Mucosa of descending colon (tissue), 3 donors: ENCODE results near the gene GRK3. TPM values are rescaled to one million over a fixed set of nuclear protein-coding genes. Genes with fewer than 3 reads are reported as not detected.

Experiments used
- ATAC-seq: fragments of 200-7000 bp; cut with Tn5 transposase; one replicate; pipeline ENCODE4 v1.9.1; 2020; ENCODE audit warnings: mild to moderate bottlenecking, moderate library complexity
- DNase-seq, 3 donors: peaks; one replicate each; pipeline ENCODE4 v3.0.0-alpha.2; 2020
- H3K36me3 ChIP-seq: fragments of 200-600 bp; one replicate; pipeline ENCODE4 v1.8.0; 2021; ENCODE audit warnings: low read depth, mild to moderate bottlenecking
- H3K4me1 ChIP-seq: fragments of 200-600 bp; one replicate; pipeline ENCODE4 v1.8.0; 2021; ENCODE audit warnings: low read depth, mild to moderate bottlenecking
- H3K4me3 ChIP-seq: fragments of 200-600 bp; one replicate; pipeline ENCODE4 v1.8.0; 2021; ENCODE audit warnings: mild to moderate bottlenecking
- H3K9me3 ChIP-seq: fragments of 200-600 bp; one replicate; pipeline ENCODE4 v1.8.0; 2021; ENCODE audit warnings: mild to moderate bottlenecking
- intact Hi-C, 2 donors: fragments of 100-400 bp; cut with DNase I in 1 of 2; cut with micrococcal nuclease in 1 of 2; formaldehyde crosslinking; loops; one replicate each; pipeline versions ENCODE4 v1.11.0 to v1.11.1; 2022; cut with DNase I, micrococcal nuclease
- total RNA-seq, 3 donors: library from RNA; stranded (reverse); fragmentation: NEBNext Ultra II Directional in 2 of 3; extraction: Animal tissue kit (Norgen Biotek cat#: 25700) in 2 of 3; gene quantifications; one replicate each; pipeline versions ENCODE4 v1.2.1 to v1.2.4, GENCODE V29; 2021 to 2023
- TF ChIP-seq, protein P1 (sequence below): fragments of 200-600 bp; IDR thresholded peaks from one replicate; pipeline ENCODE4 v1.8.0; 2022; ENCODE audit warnings: antibody characterized with exemption, mild to moderate bottlenecking
- donor health status: DM: no; HTN: no; CAD: no; lungs with moderate emphysema.
- donor health status: DM: no; HTN: no; CAD: no.
- donor health status: DM: no; HTN: yes; CAD: no.

GRK3 gene
- total RNA-seq, 3 donors from 2014 or later, result 2.1 to 16.1 (median 3.2) TPM

DNA sequence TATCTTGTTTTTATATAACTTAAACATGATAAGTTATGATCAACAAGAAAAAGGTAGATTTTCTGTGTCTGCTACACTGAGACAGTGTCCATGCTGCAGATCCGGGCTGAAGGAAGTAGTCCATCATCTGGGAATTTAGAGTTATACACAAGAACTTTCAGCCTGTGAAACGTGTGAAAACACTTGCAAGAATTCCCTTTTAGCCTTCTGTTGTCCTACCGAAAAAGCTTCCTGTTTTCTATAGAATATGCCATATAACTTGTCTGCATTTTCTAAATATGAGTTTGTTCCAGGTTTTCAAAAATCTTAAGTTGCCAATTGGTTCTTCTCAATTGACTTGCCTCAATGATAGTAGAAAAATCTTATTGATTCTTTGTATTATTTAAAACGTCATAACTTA, 113.2 kb downstream of the GRK3 start:
- Histone ChIP-seq H3K36me3 (no peaks in the 10 kb centered on the region), H3K4me3 (no peak overlapping the region), H3K9me3 (no peaks in the 10 kb centered on the region), H3K4me1 (no peaks in the 10 kb centered on the region)
- ATAC-seq (no peak), DNase-seq (no peak)
- intact Hi-C loops, result no loop called here
- TF ChIP-seq, protein P1, sequence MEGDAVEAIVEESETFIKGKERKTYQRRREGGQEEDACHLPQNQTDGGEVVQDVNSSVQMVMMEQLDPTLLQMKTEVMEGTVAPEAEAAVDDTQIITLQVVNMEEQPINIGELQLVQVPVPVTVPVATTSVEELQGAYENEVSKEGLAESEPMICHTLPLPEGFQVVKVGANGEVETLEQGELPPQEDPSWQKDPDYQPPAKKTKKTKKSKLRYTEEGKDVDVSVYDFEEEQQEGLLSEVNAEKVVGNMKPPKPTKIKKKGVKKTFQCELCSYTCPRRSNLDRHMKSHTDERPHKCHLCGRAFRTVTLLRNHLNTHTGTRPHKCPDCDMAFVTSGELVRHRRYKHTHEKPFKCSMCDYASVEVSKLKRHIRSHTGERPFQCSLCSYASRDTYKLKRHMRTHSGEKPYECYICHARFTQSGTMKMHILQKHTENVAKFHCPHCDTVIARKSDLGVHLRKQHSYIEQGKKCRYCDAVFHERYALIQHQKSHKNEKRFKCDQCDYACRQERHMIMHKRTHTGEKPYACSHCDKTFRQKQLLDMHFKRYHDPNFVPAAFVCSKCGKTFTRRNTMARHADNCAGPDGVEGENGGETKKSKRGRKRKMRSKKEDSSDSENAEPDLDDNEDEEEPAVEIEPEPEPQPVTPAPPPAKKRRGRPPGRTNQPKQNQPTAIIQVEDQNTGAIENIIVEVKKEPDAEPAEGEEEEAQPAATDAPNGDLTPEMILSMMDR, result no peak

DNA sequence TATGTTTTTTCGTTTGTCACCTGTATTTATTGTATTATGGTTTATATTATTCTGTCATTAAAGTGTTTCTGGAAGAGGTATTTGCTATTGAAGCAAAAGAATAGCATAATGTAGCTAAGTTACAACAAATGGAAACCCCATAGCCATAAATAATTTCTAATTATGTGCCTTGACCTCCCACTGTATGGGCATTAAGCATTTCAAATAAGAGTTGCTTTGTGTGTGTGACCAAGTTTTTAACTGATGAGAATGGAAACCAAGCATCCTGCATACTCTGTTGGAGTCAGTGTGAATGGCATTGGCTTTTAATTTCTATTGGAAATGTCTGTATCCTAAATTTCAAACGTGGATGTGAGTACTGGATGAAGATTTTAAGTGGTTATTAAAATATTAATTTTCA, 115.6 kb downstream of the GRK3 start:
- no peaks in the 10 kb centered on the region for H3K36me3 ChIP-seq
- DNase-seq (no peak), ATAC-seq (no peak)
- no peak overlapping the region for H3K4me3 ChIP-seq
- no peaks in the 10 kb centered on the region for H3K9me3 ChIP-seq
- intact Hi-C loops, result no loop called here
- TF ChIP-seq, protein P1, result no peak
- H3K4me1 ChIP-seq, result no peaks in the 10 kb centered on the region

DNA sequence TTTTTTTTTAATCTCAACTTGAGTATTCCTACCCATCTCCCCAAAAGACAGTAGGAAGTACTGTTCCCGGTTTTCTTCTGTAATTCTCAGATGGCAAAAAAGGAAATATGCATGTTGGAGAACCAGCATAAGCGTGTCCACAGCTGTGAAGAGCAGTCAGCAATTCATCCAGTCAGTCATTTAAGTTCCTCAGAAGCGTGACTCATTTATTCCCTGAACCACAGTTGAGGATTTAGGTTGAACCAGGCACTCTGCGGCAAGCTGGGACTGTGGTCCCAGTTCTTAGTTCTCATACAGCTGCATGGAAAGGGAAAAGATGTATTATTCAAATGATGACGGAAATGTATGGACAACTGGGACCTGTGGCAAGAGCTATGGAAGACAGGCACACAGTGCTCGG, 116.5 kb downstream of the GRK3 start:
- TF ChIP-seq, protein P1, result no peak
- intact Hi-C loops, result no loop called here
- no peak for DNase-seq
- ATAC-seq, result peak; percentile 7
- no peaks in the 10 kb centered on the region for H3K9me3 ChIP-seq
- no peaks in the 10 kb centered on the region for H3K4me1 ChIP-seq
- no peaks in the 10 kb centered on the region for H3K36me3 ChIP-seq
- H3K4me3 ChIP-seq, result no peak overlapping the region

DNA sequence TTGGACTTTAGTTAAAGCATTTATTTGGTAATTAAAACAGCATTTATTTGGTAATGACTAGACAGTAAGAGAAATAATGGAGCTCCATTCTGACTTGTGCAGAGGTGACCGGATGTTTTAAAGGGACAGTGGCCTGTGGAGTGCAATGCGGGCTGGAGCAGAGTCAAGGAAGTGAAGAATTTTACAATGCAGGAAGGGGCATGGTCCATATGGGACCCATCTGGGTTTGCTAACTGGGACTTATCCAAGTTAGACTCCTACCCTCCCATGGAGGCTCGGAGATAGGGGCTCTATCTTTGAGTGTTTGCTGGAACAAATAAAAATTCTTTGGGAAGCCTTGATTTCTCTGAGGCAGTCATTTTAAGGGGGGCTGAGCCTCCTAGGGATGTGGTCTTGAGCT, 117.6 kb downstream of the GRK3 start:
- Histone ChIP-seq H3K4me1 (no peaks in the 10 kb centered on the region), H3K4me3 (no peak overlapping the region), H3K9me3 (no peaks in the 10 kb centered on the region), H3K36me3 (no peaks in the 10 kb centered on the region)
- no peak for DNase-seq
- TF ChIP-seq, protein P1, result no peak
- intact Hi-C loops, result no loop called here
- no peak for ATAC-seq

DNA sequence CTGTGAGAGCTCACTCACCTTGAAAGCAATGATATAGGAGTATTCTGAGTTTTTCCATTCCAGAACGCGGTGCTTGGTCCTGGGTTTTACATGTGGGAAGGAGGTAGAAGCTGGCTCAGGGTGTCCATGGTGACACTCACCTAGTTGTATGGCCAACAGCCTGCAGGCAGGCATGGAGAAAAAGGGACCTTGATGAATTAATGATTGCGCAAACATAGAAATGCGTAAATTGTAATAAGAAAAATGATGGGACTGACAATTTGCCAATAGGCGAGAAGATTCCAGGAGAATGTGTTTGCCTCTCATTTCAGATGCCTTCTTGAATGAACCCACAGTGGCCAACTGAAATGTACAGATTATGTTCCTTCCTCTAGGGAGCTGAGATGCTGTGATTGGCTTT, 124.2 kb downstream of the GRK3 start:
- H3K36me3 ChIP-seq, result no peaks in the 10 kb centered on the region
- no peak for ATAC-seq
- no peaks in the 10 kb centered on the region for H3K4me1 ChIP-seq
- no peak for DNase-seq
- TF ChIP-seq, protein P1, result no peak
- no peaks in the 10 kb centered on the region for H3K9me3 ChIP-seq
- intact Hi-C loops, result no loop called here
- no peak overlapping the region for H3K4me3 ChIP-seq

DNA sequence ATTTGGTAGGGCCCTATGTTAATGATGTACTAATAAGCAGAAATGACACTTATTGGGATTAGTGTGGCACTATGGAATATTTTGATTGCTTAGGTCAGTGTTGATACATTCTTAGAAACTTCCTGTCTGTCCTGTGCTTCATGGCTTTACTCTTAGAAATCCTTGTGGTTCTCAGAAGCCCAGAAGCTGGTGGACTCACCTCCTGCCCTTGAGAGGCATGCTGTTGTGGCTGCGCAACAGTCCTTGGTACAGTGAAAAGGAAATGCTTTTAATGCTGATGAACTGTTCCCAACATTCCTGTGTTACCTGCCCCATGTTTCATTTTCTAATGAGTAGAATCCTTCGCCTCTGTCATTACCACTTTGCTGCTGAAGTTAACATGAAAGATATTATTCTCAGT, 125.2 kb downstream of the GRK3 start:
- H3K9me3 ChIP-seq, result no peaks in the 10 kb centered on the region
- no peaks in the 10 kb centered on the region for H3K4me1 ChIP-seq
- no peaks in the 10 kb centered on the region for H3K36me3 ChIP-seq
- ATAC-seq (no peak), DNase-seq (no peak)
- H3K4me3 ChIP-seq, result no peak overlapping the region
- intact Hi-C loops, result no loop called here
- TF ChIP-seq, protein P1, result no peak
